SIG-M5 treated with dmso at 0.1 percent for 504 hours (cell line): ENCODE data around the gene DOCK6.

Source experiments
- DNase-seq: peaks from one replicate; lab custom pipeline; 2025; ENCODE audit not compliant: unreplicated experiment; lab: John Stamatoyannopoulos, UW

DOCK6 gene

GRCh38 chr19:11225815-11226214, 36.5 kb downstream of the DOCK6 start:
- no peak for DNase-seq

GRCh38 chr19:11225172-11225571, 37.2 kb downstream of the DOCK6 start:
- no peak for DNase-seq

GRCh38 chr19:11224429-11224828, 37.9 kb downstream of the DOCK6 start:
- no peak for DNase-seq

- no peak for DNase-seq
These were observed 39.1 kb downstream of the DOCK6 start for GRCh38 chr19:11223200-11223599.

GRCh38 chr19:11221082-11221598, 41.2 kb downstream of the DOCK6 start:
- no peak for DNase-seq

GRCh38 chr19:11214387-11214786, 47.9 kb downstream of the DOCK6 start:
- DNase-seq: no peak

GRCh38 chr19:11210656-11210928, 51.7 kb downstream of the DOCK6 start:
- DNase-seq: no peak

GRCh38 chr19:11209839-11210655, 52.3 kb downstream of the DOCK6 start:
- no peak for DNase-seq

GRCh38 chr19:11208561-11209471, 53.5 kb downstream of the DOCK6 start:
- no peak for DNase-seq

GRCh38 chr19:11205939-11206570, 56.3 kb downstream of the DOCK6 start:
- no peak for DNase-seq

GRCh38 chr19:11204943-11205349, 57.4 kb downstream of the DOCK6 start:
- DNase-seq: no peak

- no peak for DNase-seq
These were observed 58.2 kb downstream of the DOCK6 start for GRCh38 chr19:11204076-11204602.

- DNase-seq: no peak
These were observed 58.9 kb downstream of the DOCK6 start for GRCh38 chr19:11203194-11204075.

- DNase-seq: no peak
These were observed 59.7 kb downstream of the DOCK6 start for GRCh38 chr19:11202488-11203193.

GRCh38 chr19:11201791-11202190, 60.5 kb downstream of the DOCK6 start:
- DNase-seq: no peak

GRCh38 chr19:11200931-11201330, 61.4 kb downstream of the DOCK6 start:
- DNase-seq: no peak

GRCh38 chr19:11200015-11200574, 62.2 kb downstream of the DOCK6 start:
- no peak for DNase-seq

GRCh38 chr19:11199517-11199916, 62.8 kb downstream of the DOCK6 start:
- no peak for DNase-seq

- no peak for DNase-seq
These were observed 63.4 kb downstream of the DOCK6 start for GRCh38 chr19:11198769-11199424.
